Measurements from ENCODE around the gene PTPN9. TPM values are rescaled to one million over a fixed set of nuclear protein-coding genes. Genes with fewer than 3 reads are reported as not detected.
"Not testable (repeated sequence)": the region's sequence is repeated elsewhere in the genome, so short reads cannot be mapped to it uniquely, and the experiment has no call there.

PTPN9 gene
- total RNA-seq, 2 experiments from 2014 or later: 37.0 to 37.4 TPM

- peaks cover 45% of the 10 kb centered on the region for H3K36me3 Mint-ChIP-seq (ENCODE audit: low read depth)
These were observed 18.7 kb upstream of the PTPN9 start for GRCh38 chr15:75597667-75598341.

GRCh38 chr15:75596703-75597345, 17.7 kb upstream of the PTPN9 start:
- no peaks in the 10 kb centered on the region for H3K9me3 Mint-ChIP-seq
- no peak overlapping the region for H3K4me3 Mint-ChIP-seq
- peaks cover 42% of the 10 kb centered on the region for H3K4me1 Mint-ChIP-seq
- H3K36me3 Mint-ChIP-seq (ENCODE audit: low read depth): peaks cover 51% of the 10 kb centered on the region
- ChIA-PET POLR2A (interaction anchor here (0.8 kb wide), 1 partner anchor 43 kb away, joined by 4 read pairs; the partner anchor contains the start of gene IMP3), CTCF (interaction anchor here (0.9 to 3.1 kb wide), 11 partner anchors 10 to 85 kb away, joined by 3 to 16 read pairs (median 3); partner anchors contain the start of genes PTPN9 and SNX33)
- H3K27ac Mint-ChIP-seq: peak overlapping the region; percentile 90
- no peak for DNase-seq
- H3K27me3 Mint-ChIP-seq: no peaks in the 10 kb centered on the region

More at GRCh38 chr15:75597667-75598341, 18.7 kb upstream of the PTPN9 start:
- Mint-ChIP-seq H3K4me3 (peak overlapping the region; percentile 53), H3K4me1 (peaks cover 40% of the 10 kb centered on the region), H3K9me3 (no peaks in the 10 kb centered on the region), H3K27me3 (no peaks in the 10 kb centered on the region), H3K27ac (peak overlapping the region; percentile 90)
- ChIA-PET CTCF (interaction anchor here (0.9 to 3.1 kb wide), 14 partner anchors 9 to 144 kb away, joined by 3 to 16 read pairs (median 3); partner anchors contain the start of genes IMP3, PTPN9 and SNX33), POLR2A (no interaction called here)
- peak; percentile 69 for DNase-seq

DNA sequence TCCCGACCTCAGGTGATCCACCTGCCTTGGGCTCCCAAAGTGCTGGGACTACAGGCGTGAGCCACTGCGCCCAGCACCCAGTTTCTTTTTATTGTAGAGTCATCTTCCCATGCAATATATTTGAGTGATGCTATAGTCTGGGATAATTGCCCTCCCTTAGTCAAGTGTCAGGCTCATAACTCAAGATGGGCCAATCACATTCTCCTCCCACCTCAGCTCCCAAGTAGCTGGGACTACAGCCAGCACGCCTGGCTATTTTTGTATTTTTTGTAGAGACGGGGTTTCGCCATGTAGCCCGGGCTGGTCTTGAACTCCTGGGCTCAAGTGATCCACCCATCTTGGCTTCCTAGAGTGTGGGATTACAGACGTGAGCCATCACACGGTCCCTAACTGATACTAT, 15.2 kb upstream of the PTPN9 start:
- Mint-ChIP-seq H3K27ac (no peak overlapping the region), H3K4me1 (peaks cover 47% of the 10 kb centered on the region), H3K27me3 (no peaks in the 10 kb centered on the region), H3K9me3 (no peaks in the 10 kb centered on the region), H3K36me3 (ENCODE audit: low read depth) (peaks cover 43% of the 10 kb centered on the region), H3K4me3 (no peak overlapping the region)
- POLR2A ChIA-PET: interaction anchor here (0.7 kb wide), 1 partner anchor 13 kb away, joined by 3 read pairs; no protein-coding TSS in a partner anchor
- no peak for DNase-seq
- CTCF ChIA-PET: no interaction called here

- CTCF ChIA-PET: interaction anchor here (1.2 to 1.3 kb wide), 2 partner anchors 12 to 21 kb away, joined by 4 to 5 read pairs; partner anchors contain the start of gene PTPN9
- Mint-ChIP-seq H3K4me1 (peaks cover 30% of the 10 kb centered on the region), H3K9me3 (peaks cover 3% of the 10 kb centered on the region), H3K4me3 (no peak overlapping the region), H3K27ac (no peak overlapping the region), H3K27me3 (no peaks in the 10 kb centered on the region), H3K36me3 (ENCODE audit: low read depth) (peaks cover 38% of the 10 kb centered on the region)
- DNase-seq: no peak
- POLR2A ChIA-PET: no interaction called here
These were observed 12.7 kb upstream of the PTPN9 start for GRCh38 chr15:75591655-75592364.

DNA sequence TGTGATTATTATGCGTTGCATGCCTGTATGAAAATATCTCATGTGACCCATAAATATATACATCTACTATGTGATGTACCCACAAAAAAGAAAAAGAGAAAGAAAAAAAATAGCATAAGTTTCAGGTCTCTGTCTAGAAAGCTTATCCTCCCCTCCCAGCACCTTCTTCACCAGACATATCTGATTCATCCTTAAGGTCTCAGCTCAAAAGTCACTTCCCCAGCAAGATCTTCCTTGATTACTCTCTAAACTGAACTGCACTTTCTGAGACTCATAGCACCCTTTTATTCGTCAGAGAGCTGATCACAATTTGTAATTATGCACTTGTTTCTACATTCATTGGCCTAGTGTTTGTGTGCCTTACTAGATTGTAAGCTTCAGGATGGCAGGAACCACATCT, 11.1 kb upstream of the PTPN9 start:
- ChIA-PET POLR2A (interaction anchor here (0.7 to 1.0 kb wide), 2 partner anchors 8 to 11 kb away, joined by 3 to 4 read pairs; partner anchors contain the start of gene PTPN9), CTCF (interaction anchor here (1.0 to 1.5 kb wide), 3 partner anchors 11 to 50 kb away, joined by 3 to 4 read pairs (median 3); partner anchors contain the start of genes IMP3 and PTPN9)
- peak overlapping the region; percentile 3 for H3K27ac Mint-ChIP-seq

GRCh38 chr15:75589071-75589470, 10.0 kb upstream of the PTPN9 start:
- CTCF ChIA-PET: interaction anchor here (1.0 to 1.5 kb wide), 2 partner anchors 10 to 51 kb away, joined by 3 to 4 read pairs; partner anchors contain the start of genes IMP3 and PTPN9
- POLR2A ChIA-PET: no interaction called here
- H3K27me3 Mint-ChIP-seq: no peaks in the 10 kb centered on the region
- H3K4me3 Mint-ChIP-seq: no peak overlapping the region
- peaks cover 29% of the 10 kb centered on the region for H3K36me3 Mint-ChIP-seq (ENCODE audit: low read depth)
- no peak overlapping the region for H3K27ac Mint-ChIP-seq
- peaks cover 4% of the 10 kb centered on the region for H3K9me3 Mint-ChIP-seq
- DNase-seq: no peak
- peaks cover 19% of the 10 kb centered on the region for H3K4me1 Mint-ChIP-seq

More for the DNA sequence above, 11.1 kb upstream of the PTPN9 start:
- Mint-ChIP-seq H3K4me1 (peaks cover 19% of the 10 kb centered on the region), H3K36me3 (ENCODE audit: low read depth) (peaks cover 30% of the 10 kb centered on the region), H3K27me3 (no peaks in the 10 kb centered on the region), H3K9me3 (peaks cover 4% of the 10 kb centered on the region), H3K4me3 (no peak overlapping the region)
- no peak for DNase-seq

GRCh38 chr15:75586422-75586821, 7.3 kb upstream of the PTPN9 start:
- CTCF ChIA-PET: interaction anchor here (1.7 kb wide), 1 partner anchor 11 kb away, joined by 7 read pairs; no protein-coding TSS in a partner anchor
- H3K9me3 Mint-ChIP-seq: not testable (repeated sequence)

DNA sequence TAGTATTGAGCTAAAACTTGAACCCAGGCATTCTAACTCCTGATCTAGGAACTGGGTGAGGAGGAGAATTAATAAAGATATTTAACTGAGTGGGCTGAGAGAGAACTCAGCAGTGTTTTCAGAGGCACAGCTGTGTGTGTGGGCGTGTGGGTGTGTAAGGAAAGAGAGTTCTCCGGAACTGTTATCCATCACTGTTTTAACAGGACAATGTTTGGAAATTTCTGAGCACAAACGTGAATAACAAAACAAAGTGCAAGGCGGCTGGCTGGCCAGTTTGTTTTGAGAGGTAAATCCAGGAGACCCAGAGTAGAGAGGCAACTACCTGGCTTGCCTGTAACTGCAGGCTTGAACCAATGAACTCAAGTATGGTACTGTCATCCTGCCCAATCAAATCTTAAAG, 5.0 kb upstream of the PTPN9 start:
- Mint-ChIP-seq H3K36me3 (ENCODE audit: low read depth) (peaks cover 11% of the 10 kb centered on the region), H3K27me3 (no peaks in the 10 kb centered on the region), H3K9me3 (peaks cover 4% of the 10 kb centered on the region), H3K27ac (no peak overlapping the region), H3K4me1 (peaks cover 15% of the 10 kb centered on the region), H3K4me3 (no peak overlapping the region)
- DNase-seq: no peak
- ChIA-PET POLR2A (no interaction called here), CTCF (no interaction called here)

More at GRCh38 chr15:75586422-75586821, 7.3 kb upstream of the PTPN9 start:
- H3K27me3 Mint-ChIP-seq, H3K4me3 Mint-ChIP-seq, DNase-seq, H3K27ac Mint-ChIP-seq, POLR2A ChIA-PET: not testable (repeated sequence)
- Mint-ChIP-seq H3K4me1 (peaks cover 18% of the 10 kb centered on the region), H3K36me3 (ENCODE audit: low read depth) (peaks cover 18% of the 10 kb centered on the region)

DNA sequence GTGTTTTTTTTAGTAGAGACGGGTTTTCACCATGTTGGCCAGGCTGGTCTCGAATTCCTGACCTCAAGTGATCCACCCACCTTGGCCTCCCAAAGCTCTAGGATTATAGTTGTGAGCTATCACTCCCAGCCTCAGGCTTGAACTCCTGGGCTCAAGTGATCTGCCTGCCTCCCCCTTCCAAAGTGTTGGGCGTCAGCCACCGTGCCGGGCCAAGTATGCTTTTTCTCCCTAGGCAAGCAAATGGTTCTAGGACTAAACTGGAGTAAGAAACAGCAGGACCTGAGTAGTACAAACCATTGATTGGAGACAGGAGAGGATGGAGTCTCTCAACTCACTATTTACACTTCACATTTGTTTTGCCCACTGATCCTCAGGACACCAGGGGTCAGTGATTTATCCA, 4.6 kb upstream of the PTPN9 start:
- no peak for DNase-seq
- POLR2A ChIA-PET: no interaction called here
- Mint-ChIP-seq H3K4me3 (no peak overlapping the region), H3K27ac (no peak overlapping the region), H3K27me3 (no peaks in the 10 kb centered on the region), H3K9me3 (peaks cover 4% of the 10 kb centered on the region), H3K36me3 (ENCODE audit: low read depth) (peaks cover 9% of the 10 kb centered on the region), H3K4me1 (peaks cover 12% of the 10 kb centered on the region)
- CTCF ChIA-PET: no interaction called here

DNA sequence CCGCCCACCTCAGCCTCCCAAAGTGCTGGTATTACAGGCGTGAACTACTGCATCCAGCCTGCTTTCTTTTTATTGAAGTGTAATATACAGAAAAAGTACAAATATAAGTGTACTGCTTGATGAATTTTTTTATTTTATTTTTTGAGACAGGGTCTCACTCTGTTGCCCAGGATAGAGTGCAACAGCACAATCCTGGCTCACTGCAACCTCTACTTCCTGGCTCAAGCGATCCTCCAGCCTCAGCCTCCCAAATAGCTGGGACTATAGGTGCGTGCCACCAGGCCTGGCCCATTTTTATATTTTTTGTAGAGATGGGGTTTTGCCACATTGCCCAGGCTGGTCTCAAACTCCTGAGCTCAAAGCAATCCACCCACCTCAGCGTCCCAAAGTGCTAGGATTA, 3.8 kb upstream of the PTPN9 start:
- POLR2A ChIA-PET, DNase-seq, H3K4me3 Mint-ChIP-seq, H3K27me3 Mint-ChIP-seq, CTCF ChIA-PET, H3K27ac Mint-ChIP-seq, H3K4me1 Mint-ChIP-seq, H3K9me3 Mint-ChIP-seq: not testable (repeated sequence)
- H3K36me3 Mint-ChIP-seq (ENCODE audit: low read depth): peaks cover 13% of the 10 kb centered on the region

DNA sequence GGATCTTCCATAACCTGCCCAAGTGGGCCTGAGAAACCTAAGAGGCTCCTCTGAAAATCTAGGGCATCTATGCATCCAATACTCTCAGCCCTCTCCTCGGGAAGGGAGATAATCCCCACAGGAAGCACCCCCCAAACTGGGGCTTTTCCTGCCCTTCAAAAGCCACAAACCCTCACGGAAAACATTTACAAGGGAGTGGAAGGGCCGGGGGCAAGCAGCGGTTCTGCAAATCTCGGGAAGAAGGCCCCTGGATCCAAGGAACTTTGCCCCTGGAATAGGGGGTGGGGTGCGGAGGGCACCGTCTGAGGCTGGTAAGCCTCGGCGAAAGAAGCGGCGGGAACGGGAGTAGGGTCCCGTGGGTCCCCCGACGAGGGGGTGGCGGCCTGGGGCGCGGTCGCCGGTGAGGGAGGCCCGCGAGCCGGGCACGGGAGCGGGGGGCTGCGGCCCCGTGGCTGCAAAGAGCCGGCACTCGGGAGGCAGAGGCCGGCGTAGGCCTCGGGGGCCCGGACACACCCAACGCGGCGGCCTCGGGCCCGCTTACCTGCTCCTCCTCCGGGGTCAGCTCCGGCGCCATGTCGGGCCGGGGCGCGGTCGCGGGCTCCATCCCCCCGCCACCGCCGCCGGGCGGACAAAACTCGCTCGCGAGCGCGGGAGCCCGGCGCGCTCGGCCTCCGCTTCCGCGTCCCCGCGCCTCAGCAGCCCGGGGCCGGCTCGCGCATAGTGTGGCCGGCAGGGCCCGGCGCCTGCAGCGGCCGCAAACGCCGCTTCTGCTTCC, 755 bp downstream of the PTPN9 start:
- ChIA-PET CTCF (interaction anchor here (0.5 to 2.7 kb wide), 11 partner anchors 9 to 62 kb away, joined by 3 to 15 read pairs (median 5); partner anchors contain the start of genes IMP3 and SNUPN), POLR2A (interaction anchor here (0.8 to 1.4 kb wide), 4 partner anchors 9 to 62 kb away, joined by 3 to 7 read pairs (median 6); partner anchors contain the start of genes IMP3 and SNUPN)
- Mint-ChIP-seq H3K4me1 (peaks cover 27% of the 10 kb centered on the region), H3K36me3 (ENCODE audit: low read depth) (peaks cover 7% of the 10 kb centered on the region), H3K27ac (peak overlapping the region; percentile 95), H3K4me3 (peak overlapping the region; percentile 92), H3K27me3 (no peaks in the 10 kb centered on the region), H3K9me3 (no peaks in the 10 kb centered on the region)
- peak; percentile 27 for DNase-seq
